ENCODE results near the gene CHTOP.

The CHTOP gene

DNA sequence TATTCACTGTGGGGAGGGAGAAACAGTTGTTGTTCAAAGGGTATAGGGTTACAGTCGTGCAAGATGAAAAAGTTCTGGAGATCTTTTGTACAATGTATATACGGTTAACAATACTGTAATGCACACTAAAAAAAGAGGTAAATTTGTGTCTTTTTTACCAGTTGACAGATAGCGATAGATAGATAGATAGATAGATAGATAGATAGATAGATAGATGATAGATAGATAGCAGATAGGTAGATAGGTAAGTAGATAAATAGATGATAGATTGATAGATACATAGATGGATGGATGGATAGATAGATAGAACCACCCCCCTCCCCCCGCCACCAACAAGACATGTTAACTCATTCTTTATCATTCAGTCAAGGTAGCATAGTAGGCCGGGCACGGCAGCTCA is 31.1 kb upstream of the CHTOP start:
- Histone ChIP-seq H3K9me3 (ENCODE audit: control insufficient read depth, insufficient read depth, low read depth, low read length) (no peaks in the 10 kb centered on the region), H3K27me3 (ENCODE audit: control insufficient read depth, insufficient read depth, low read length) (peaks cover 7% of the 10 kb centered on the region; the same call in 1 of the 2 replicates), H3K9ac (ENCODE audit: low read length) (no peak overlapping the region), H3K27ac (ENCODE audit: low read depth, low read length) (no peak overlapping the region), H3K36me3 (ENCODE audit: control insufficient read depth, insufficient read depth, low read length) (no peaks in the 10 kb centered on the region), H3K4me1 (ENCODE audit: control insufficient read depth, insufficient read depth, low read length) (peaks cover 32% of the 10 kb centered on the region), H3K4me3 (ENCODE audit: low read depth, low read length) (no peak overlapping the region)

- Histone ChIP-seq H3K9me3 (ENCODE audit: control insufficient read depth, insufficient read depth, low read depth, low read length) (no peaks in the 10 kb centered on the region), H3K4me3 (ENCODE audit: low read depth, low read length) (no peak overlapping the region), H3K36me3 (ENCODE audit: control insufficient read depth, insufficient read depth, low read length) (no peaks in the 10 kb centered on the region), H3K27ac (ENCODE audit: low read depth, low read length) (no peak overlapping the region), H3K27me3 (ENCODE audit: control insufficient read depth, insufficient read depth, low read length) (peaks cover 11% of the 10 kb centered on the region; the same call in 1 of the 2 replicates), H3K9ac (ENCODE audit: low read length) (no peak overlapping the region), H3K4me1 (ENCODE audit: control insufficient read depth, insufficient read depth, low read length) (peaks cover 46% of the 10 kb centered on the region)
Measured at GRCh38 chr1:153606194-153606593, 27.7 kb upstream of the CHTOP start.

- no peak overlapping the region for H3K9ac ChIP-seq (ENCODE audit: low read length)
- no peaks in the 10 kb centered on the region for H3K36me3 ChIP-seq (ENCODE audit: control insufficient read depth, insufficient read depth, low read length)
- H3K27ac ChIP-seq (ENCODE audit: low read depth, low read length): no peak overlapping the region
- H3K27me3 ChIP-seq (ENCODE audit: control insufficient read depth, insufficient read depth, low read length): peaks cover 11% of the 10 kb centered on the region
- H3K9me3 ChIP-seq (ENCODE audit: control insufficient read depth, insufficient read depth, low read depth, low read length): no peaks in the 10 kb centered on the region
- peaks cover 55% of the 10 kb centered on the region for H3K4me1 ChIP-seq (ENCODE audit: control insufficient read depth, insufficient read depth, low read length)
- H3K4me3 ChIP-seq (ENCODE audit: low read depth, low read length): no peak overlapping the region
Measured at GRCh38 chr1:153607381-153607780, 26.5 kb upstream of the CHTOP start.

- Histone ChIP-seq H3K36me3 (ENCODE audit: control insufficient read depth, insufficient read depth, low read length) (no peaks in the 10 kb centered on the region), H3K27me3 (ENCODE audit: control insufficient read depth, insufficient read depth, low read length) (peaks cover 11% of the 10 kb centered on the region), H3K9ac (ENCODE audit: low read length) (peak overlapping the region; percentile 35), H3K4me3 (ENCODE audit: low read depth, low read length) (peak overlapping the region; percentile 36; the same call in 1 of the 2 replicates), H3K4me1 (ENCODE audit: control insufficient read depth, insufficient read depth, low read length) (peaks cover 63% of the 10 kb centered on the region), H3K27ac (ENCODE audit: low read depth, low read length) (peak overlapping the region; percentile 12; the same call in 1 of the 2 replicates), H3K9me3 (ENCODE audit: control insufficient read depth, insufficient read depth, low read depth, low read length) (no peaks in the 10 kb centered on the region)
Measured at GRCh38 chr1:153608089-153608682, 25.7 kb upstream of the CHTOP start.

- Histone ChIP-seq H3K27me3 (ENCODE audit: control insufficient read depth, insufficient read depth, low read length) (peaks cover 11% of the 10 kb centered on the region), H3K27ac (ENCODE audit: low read depth, low read length) (peak overlapping the region; percentile 12; the same call in 1 of the 2 replicates), H3K9me3 (ENCODE audit: control insufficient read depth, insufficient read depth, low read depth, low read length) (no peaks in the 10 kb centered on the region), H3K9ac (ENCODE audit: low read length) (peak overlapping the region; percentile 35), H3K4me3 (ENCODE audit: low read depth, low read length) (peak overlapping the region; percentile 36), H3K36me3 (ENCODE audit: control insufficient read depth, insufficient read depth, low read length) (no peaks in the 10 kb centered on the region), H3K4me1 (ENCODE audit: control insufficient read depth, insufficient read depth, low read length) (peaks cover 67% of the 10 kb centered on the region)
Measured at GRCh38 chr1:153608742-153609584, 24.9 kb upstream of the CHTOP start.

DNA sequence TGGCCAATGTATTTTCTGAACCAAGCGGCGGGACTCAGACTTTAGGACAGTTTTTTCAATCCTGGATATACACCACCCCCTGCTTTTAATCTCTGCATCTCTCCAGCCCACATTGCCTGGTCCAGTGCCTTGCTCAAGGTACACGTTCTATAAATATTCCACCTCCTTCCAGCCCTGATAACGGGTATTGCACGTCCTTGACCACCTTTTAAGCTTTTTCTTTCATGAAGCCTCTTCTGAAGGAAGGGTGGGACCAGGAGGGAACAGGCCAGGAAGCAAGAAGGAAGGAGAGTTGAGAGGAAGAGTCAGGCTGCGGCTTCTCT is 24.3 kb upstream of the CHTOP start:
- H3K36me3 ChIP-seq (ENCODE audit: control insufficient read depth, insufficient read depth, low read length): no peaks in the 10 kb centered on the region
- H3K9me3 ChIP-seq (ENCODE audit: control insufficient read depth, insufficient read depth, low read depth, low read length): no peaks in the 10 kb centered on the region
- H3K9ac ChIP-seq (ENCODE audit: low read length): no peak overlapping the region
- no peak overlapping the region for H3K27ac ChIP-seq (ENCODE audit: low read depth, low read length)
- peaks cover 67% of the 10 kb centered on the region for H3K4me1 ChIP-seq (ENCODE audit: control insufficient read depth, insufficient read depth, low read length)
- peak overlapping the region; percentile 36; the same call in 1 of the 2 replicates for H3K4me3 ChIP-seq (ENCODE audit: low read depth, low read length)
- H3K27me3 ChIP-seq (ENCODE audit: control insufficient read depth, insufficient read depth, low read length): peaks cover 11% of the 10 kb centered on the region

- Histone ChIP-seq H3K27me3 (ENCODE audit: control insufficient read depth, insufficient read depth, low read length) (peaks cover 11% of the 10 kb centered on the region), H3K4me1 (ENCODE audit: control insufficient read depth, insufficient read depth, low read length) (peaks cover 67% of the 10 kb centered on the region), H3K36me3 (ENCODE audit: control insufficient read depth, insufficient read depth, low read length) (no peaks in the 10 kb centered on the region), H3K27ac (ENCODE audit: low read depth, low read length) (no peak overlapping the region), H3K9me3 (ENCODE audit: control insufficient read depth, insufficient read depth, low read depth, low read length) (no peaks in the 10 kb centered on the region), H3K9ac (ENCODE audit: low read length) (no peak overlapping the region), H3K4me3 (ENCODE audit: low read depth, low read length) (no peak overlapping the region)
Measured at GRCh38 chr1:153610334-153610733, 23.5 kb upstream of the CHTOP start.

GRCh38 chr1:153610811-153611301 is 23.0 kb upstream of the CHTOP start:
- no peak overlapping the region for H3K27ac ChIP-seq (ENCODE audit: low read depth, low read length)
- H3K36me3 ChIP-seq (ENCODE audit: control insufficient read depth, insufficient read depth, low read length): no peaks in the 10 kb centered on the region
- H3K4me1 ChIP-seq (ENCODE audit: control insufficient read depth, insufficient read depth, low read length): peaks cover 68% of the 10 kb centered on the region
- peaks cover 11% of the 10 kb centered on the region for H3K27me3 ChIP-seq (ENCODE audit: control insufficient read depth, insufficient read depth, low read length)
- H3K4me3 ChIP-seq (ENCODE audit: low read depth, low read length): no peak overlapping the region
- H3K9ac ChIP-seq (ENCODE audit: low read length): no peak overlapping the region
- H3K9me3 ChIP-seq (ENCODE audit: control insufficient read depth, insufficient read depth, low read depth, low read length): no peaks in the 10 kb centered on the region

DNA sequence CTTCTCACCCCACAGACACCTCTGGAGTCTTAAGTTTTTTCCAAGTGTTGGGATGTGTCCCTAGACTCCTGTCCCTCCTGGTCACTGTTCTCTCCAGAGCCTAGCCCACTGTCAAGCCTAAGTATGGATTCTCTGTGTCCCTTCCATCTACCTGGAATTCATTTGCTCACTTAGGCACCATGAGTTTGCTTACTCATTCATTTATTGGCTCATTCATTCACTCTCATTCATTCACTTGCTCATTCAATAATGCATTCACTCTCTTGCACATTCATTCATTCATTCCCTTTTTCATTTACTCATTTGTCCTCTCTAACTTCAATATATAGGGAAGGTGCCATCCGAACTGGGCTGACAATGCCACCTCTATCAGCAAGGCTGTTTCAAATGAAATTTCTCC is 22.5 kb upstream of the CHTOP start:
- Histone ChIP-seq H3K4me3 (ENCODE audit: low read depth, low read length) (no peak overlapping the region), H3K9ac (ENCODE audit: low read length) (no peak overlapping the region), H3K36me3 (ENCODE audit: control insufficient read depth, insufficient read depth, low read length) (no peaks in the 10 kb centered on the region), H3K4me1 (ENCODE audit: control insufficient read depth, insufficient read depth, low read length) (peaks cover 70% of the 10 kb centered on the region), H3K27me3 (ENCODE audit: control insufficient read depth, insufficient read depth, low read length) (peaks cover 11% of the 10 kb centered on the region), H3K27ac (ENCODE audit: low read depth, low read length) (no peak overlapping the region), H3K9me3 (ENCODE audit: control insufficient read depth, insufficient read depth, low read depth, low read length) (no peaks in the 10 kb centered on the region)

DNA sequence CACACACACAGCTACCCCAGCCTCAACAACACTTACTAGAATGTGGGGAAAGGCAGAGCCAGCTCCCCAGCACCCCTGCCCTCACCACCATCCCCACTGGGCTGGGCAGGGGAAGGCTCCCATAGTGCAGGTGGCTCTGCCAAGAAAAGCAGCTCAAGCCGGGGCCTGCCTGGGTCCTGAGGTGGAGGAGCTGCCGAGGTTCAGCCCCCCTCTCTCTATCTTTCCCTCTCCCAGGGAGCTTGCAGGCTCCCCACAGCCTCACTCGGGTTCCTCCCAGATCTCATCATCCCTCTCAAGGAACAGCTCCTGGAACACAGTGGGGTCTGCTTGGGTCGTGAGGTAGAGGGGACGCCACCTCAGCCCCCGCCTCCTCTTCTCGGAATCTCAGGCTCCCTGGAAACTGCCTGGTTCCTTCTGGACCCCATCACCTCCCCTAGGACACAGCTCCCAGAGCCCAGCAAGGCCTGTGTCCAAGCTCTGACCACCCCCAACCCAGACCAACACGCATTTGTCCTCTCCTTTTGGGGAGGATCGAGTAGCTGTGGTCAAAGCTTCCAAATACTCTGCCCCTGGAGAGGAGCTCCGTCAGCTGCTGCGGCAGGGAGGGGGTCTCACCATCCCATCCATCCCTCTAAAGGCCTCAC is 21.6 kb upstream of the CHTOP start:
- H3K36me3 ChIP-seq (ENCODE audit: control insufficient read depth, insufficient read depth, low read length): no peaks in the 10 kb centered on the region
- H3K4me3 ChIP-seq (ENCODE audit: low read depth, low read length): peak overlapping the region; percentile 44
- H3K27me3 ChIP-seq (ENCODE audit: control insufficient read depth, insufficient read depth, low read length): peaks cover 9% of the 10 kb centered on the region
- H3K4me1 ChIP-seq (ENCODE audit: control insufficient read depth, insufficient read depth, low read length): peaks cover 66% of the 10 kb centered on the region
- no peak overlapping the region for H3K27ac ChIP-seq (ENCODE audit: low read depth, low read length)
- no peaks in the 10 kb centered on the region for H3K9me3 ChIP-seq (ENCODE audit: control insufficient read depth, insufficient read depth, low read depth, low read length)
- peak overlapping the region; percentile 5 for H3K9ac ChIP-seq (ENCODE audit: low read length)

All from HUES6 (cell line).